Adrenal gland (tissue), 5 donors: ENCODE measurements around the gene UBE2G1.

Experiments
- CTCF ChIP-seq, 6 experiments: fragments of 450-650 bp in 4 of 6; fragments of 200-600 bp in 2 of 6; sonication (generic) in 1 of 6; IDR thresholded peaks; 1 replicate in 5 of 6; 2 replicates in 1 of 6; pipeline versions ENCODE4 v1.5.1 to v1.8.0; 2016 to 2021; ENCODE audit warnings: antibody characterized with exemption in 6 of 6, mild to moderate bottlenecking in 2 of 6, moderate library complexity in 1 of 6
- POLR2A ChIP-seq, 2 donors: fragments of 450-650 bp; IDR thresholded peaks; one replicate each; pipeline ENCODE4 v1.6.1; 2017; ENCODE audit warnings: antibody characterized with exemption in 2 of 2, mild to moderate bottlenecking in 2 of 2, moderate library complexity in 1 of 2
- donor health status: DM: no; HTN: no; CAD: no.

- TF ChIP-seq CTCF (IDR thresholded peaks at IDR 0.05) (no peak), POLR2A (IDR thresholded peaks at IDR 0.05) (no peak)
Observed at GRCh38 chr17:4293572-4293971, 72.9 kb downstream of the UBE2G1 start.
